WERI-Rb-1 (cell line): ENCODE results near the gene ENGASE.

Experiments
- DNase-seq: peaks from one replicate; pipeline ENCODE4 v3.0.0-alpha.2; 2020
- H3K27ac ChIP-seq: fragments of 250-450 bp; sonication (Bioruptor Pico); 2 replicates; pipeline ENCODE4 v1.5.1; 2020; ENCODE audit warnings: mild to moderate bottlenecking, moderate library complexity
- H3K27me3 ChIP-seq: fragments of 250-450 bp; sonication (Bioruptor Pico); 2 replicates; pipeline ENCODE4 v1.5.1; 2021; ENCODE audit warnings: mild to moderate bottlenecking, low read depth, moderate library complexity; ENCODE audit not compliant: insufficient read depth, severe bottlenecking
- H3K36me3 ChIP-seq: fragments of 250-450 bp; sonication (Bioruptor Pico); 2 replicates; pipeline ENCODE4 v1.5.1; 2020; ENCODE audit warnings: mild to moderate bottlenecking, moderate library complexity
- H3K4me3 ChIP-seq: 2 replicates; pipeline ENCODE4 v1.5.1; 2011; ENCODE audit warnings: low read depth, mild to moderate bottlenecking, control low read depth, low read length
- H3K9me3 ChIP-seq: fragments of 250-450 bp; sonication (Bioruptor Pico); 2 replicates; pipeline ENCODE4 v1.5.1; 2021; ENCODE audit warnings: mild to moderate bottlenecking, moderate library complexity; ENCODE audit not compliant: severe bottlenecking
- CTCF ChIP-seq: IDR thresholded peaks from 2 replicates; pipeline ENCODE4 v1.5.1; 2011; ENCODE audit warnings: low read depth, mild to moderate bottlenecking, control low read depth, inconsistent platforms, low read length

ENGASE gene

DNA sequence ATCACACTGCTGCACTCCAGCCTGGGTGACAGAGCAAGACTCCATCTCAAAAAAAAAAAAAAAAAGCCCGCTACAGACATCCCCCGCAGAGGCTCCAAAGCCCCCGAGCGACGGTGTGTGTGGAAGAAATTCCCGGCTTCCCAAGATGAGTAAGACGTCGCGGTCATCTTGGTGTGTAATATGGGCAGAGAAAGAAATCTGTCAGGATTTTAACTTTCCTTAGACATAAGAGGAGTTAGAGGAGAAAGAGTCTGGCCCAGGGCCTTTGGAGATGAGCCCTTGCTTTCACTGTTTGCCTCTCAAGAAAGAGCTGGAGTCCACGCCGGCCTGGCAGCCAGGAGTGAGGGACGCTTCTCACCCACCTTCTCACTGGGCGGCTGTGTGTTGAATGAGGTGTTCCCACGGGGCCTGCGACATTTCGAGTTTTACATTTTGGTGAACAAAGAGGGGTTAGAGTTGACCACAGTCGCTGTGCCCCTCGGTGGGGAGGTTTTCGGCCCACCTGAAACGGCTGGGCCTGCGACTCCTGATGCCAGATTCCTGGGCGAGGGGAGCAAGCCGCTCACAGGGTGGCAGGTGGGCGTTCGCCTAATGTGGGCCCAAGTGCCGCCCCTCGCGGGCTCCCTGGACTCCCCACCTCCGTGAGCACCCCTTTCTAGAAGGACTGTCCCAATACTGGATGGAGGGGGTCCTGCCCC lies 32.8 kb upstream of the ENGASE start:
- no peak overlapping the region for H3K27ac ChIP-seq
- no peaks in the 10 kb centered on the region for H3K27me3 ChIP-seq
- TF ChIP-seq CTCF, result no peak

DNA sequence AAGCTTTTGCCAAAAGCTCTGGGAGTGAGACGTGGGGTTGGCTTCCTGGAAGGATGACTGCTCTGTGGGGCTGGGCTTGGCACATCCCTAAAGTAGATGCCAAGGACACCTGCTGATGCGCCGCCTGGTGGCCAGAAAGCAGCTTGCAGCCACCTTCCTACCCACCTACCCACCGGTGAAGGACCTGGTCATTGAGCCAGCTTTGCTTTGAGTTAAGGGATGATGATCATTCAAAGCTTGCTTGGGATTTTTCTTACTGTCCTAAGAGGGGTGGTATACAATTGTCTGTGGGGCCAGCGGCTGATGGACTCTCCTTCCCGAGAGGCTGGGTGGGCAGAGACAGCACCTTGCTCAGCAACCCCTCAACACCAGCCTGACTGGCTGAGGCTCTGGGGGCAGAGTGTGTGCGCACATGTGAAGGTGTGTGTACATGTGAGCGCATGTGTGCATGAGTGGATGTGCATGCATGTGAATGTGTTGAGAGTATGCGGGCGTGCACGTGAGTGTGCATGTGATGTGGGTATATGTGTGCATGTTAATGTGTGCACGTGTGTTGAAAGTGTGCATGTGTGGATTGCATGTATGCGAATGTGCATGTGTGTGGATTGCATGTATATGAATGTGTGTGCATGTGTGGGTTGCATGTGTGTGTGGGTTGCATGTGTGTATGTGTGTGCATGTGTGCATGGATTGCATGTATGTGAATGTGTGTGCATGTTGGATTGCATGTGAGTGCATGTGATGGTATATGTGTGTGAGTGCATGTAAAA lies 32.0 kb upstream of the ENGASE start:
- H3K9me3 ChIP-seq, result no peaks in the 10 kb centered on the region
- TF ChIP-seq CTCF, result peak; percentile 100
- no peak overlapping the region for H3K27ac ChIP-seq
- no peak overlapping the region for H3K4me3 ChIP-seq
- peak; percentile 89 for DNase-seq
- H3K36me3 ChIP-seq, result no peaks in the 10 kb centered on the region
- H3K27me3 ChIP-seq, result no peaks in the 10 kb centered on the region

More for the DNA sequence above, 32.8 kb upstream of the ENGASE start:
- no peaks in the 10 kb centered on the region for H3K36me3 ChIP-seq
- DNase-seq, result no peak
- no peaks in the 10 kb centered on the region for H3K9me3 ChIP-seq
- no peak overlapping the region for H3K4me3 ChIP-seq

GRCh38 chr17:79043191-79043930 lies 31.3 kb upstream of the ENGASE start:
- H3K36me3 ChIP-seq, result no peaks in the 10 kb centered on the region
- no peaks in the 10 kb centered on the region for H3K9me3 ChIP-seq
- TF ChIP-seq CTCF, result no peak
- no peaks in the 10 kb centered on the region for H3K27me3 ChIP-seq
- H3K4me3 ChIP-seq, result no peak overlapping the region
- no peak overlapping the region for H3K27ac ChIP-seq
- DNase-seq, result no peak

- Histone ChIP-seq H3K4me3 (no peak overlapping the region), H3K27ac (no peak overlapping the region), H3K9me3 (no peaks in the 10 kb centered on the region), H3K27me3 (no peaks in the 10 kb centered on the region), H3K36me3 (no peaks in the 10 kb centered on the region)
- TF ChIP-seq CTCF, result 0 out of 2 replicates have a peak, but pooled peaks have one; percentile 3
- no peak for DNase-seq
Measured at GRCh38 chr17:79043931-79044320, 30.7 kb upstream of the ENGASE start.

DNA sequence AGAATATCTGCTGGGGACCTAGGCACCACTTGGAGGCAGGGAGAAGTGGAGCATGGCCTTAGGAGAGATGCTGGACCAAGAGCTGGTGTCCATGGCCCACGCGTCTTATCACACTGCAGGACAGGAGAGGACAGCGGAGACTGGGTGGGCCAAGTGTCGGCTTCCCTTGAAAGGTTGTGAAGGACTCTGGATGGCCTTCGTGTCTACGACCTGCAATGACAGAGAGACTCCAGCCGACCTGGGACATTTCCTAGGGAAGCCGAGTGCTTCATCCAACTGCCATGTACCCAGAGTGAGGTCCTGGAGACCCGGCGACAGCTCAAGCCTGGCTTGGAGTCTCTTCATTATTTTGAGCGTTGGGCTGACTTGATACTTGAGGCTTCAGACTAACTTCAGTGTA lies 30.2 kb upstream of the ENGASE start:
- H3K4me3 ChIP-seq, result no peak overlapping the region
- no peak for DNase-seq
- H3K27ac ChIP-seq, result no peak overlapping the region
- H3K27me3 ChIP-seq, result no peaks in the 10 kb centered on the region
- no peaks in the 10 kb centered on the region for H3K9me3 ChIP-seq
- no peak for TF ChIP-seq CTCF
- no peaks in the 10 kb centered on the region for H3K36me3 ChIP-seq
